Bronchial epithelial cell (primary cell): Measurements from ENCODE around the gene SLC39A6. TPM values are rescaled to one million over a fixed set of nuclear protein-coding genes. Genes with fewer than 3 reads are reported as not detected.

Source experiments
- DNase-seq: peaks from one replicate; pipeline ENCODE4 v3.0.0-alpha.2; 2010; ENCODE audit warnings: low read depth
- FAIRE-seq: peaks from 2 replicates; lab custom pipeline; 2011; peaks lifted over from hg19 to GRCh38; lab: Jason Lieb, UNC
- H3K27me3 ChIP-seq: 2 replicates; pipeline ENCODE4 v1.5.1; 2011; ENCODE audit warnings: low read length; ENCODE audit not compliant: control insufficient read depth, insufficient read depth
- H3K36me3 ChIP-seq: 2 replicates; pipeline ENCODE4 v1.5.1; 2011; ENCODE audit warnings: low read length; ENCODE audit not compliant: control insufficient read depth, insufficient read depth
- H3K4me3 ChIP-seq: 2 replicates; pipeline ENCODE4 v1.5.1; 2011; ENCODE audit warnings: mild to moderate bottlenecking, low read depth, low read length, control low read depth
- total RNA-seq: library from RNA; depleted of rRNA; stranded (reverse); fragments of >200 nt; gene quantifications from 2 replicates; pipeline ENCODE4 v1.2.1, GENCODE V29; 2014
- TF ChIP-seq, protein P1 (sequence below): IDR thresholded peaks from 2 replicates; pipeline ENCODE4 v1.5.1; 2011; ENCODE audit warnings: mild to moderate bottlenecking, moderate library complexity, low read length, control low read depth, inconsistent platforms; ENCODE audit not compliant: insufficient read depth, severe bottlenecking

SLC39A6 gene
- total RNA-seq, 1 donor from 2014 or later: 152 TPM

DNA sequence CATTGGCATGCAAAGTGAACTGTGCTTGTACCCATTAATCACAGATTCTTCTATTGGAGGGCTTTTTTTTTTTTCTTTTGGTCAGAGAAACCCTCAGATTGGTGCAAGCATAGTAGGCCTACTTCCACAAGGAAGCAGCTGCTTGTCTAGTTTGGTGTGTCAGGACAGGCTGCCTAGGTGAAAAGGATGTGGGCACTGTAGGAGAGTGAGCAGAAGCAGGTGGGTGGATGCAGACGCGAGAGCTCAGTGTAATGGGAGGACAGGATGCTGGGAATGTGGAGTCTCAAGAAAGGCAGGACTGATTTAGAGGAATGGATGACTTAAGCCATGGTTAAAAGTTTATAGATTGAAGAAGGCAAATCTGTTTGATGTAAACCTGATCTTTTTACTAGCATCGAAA is 3.6 kb upstream of the SLC39A6 start:
- DNase-seq (no peak), FAIRE-seq (no peak)
- Histone ChIP-seq H3K4me3 (no peak overlapping the region), H3K36me3 (peaks cover 2% of the 10 kb centered on the region), H3K27me3 (no peaks in the 10 kb centered on the region)
- TF ChIP-seq, protein P1, sequence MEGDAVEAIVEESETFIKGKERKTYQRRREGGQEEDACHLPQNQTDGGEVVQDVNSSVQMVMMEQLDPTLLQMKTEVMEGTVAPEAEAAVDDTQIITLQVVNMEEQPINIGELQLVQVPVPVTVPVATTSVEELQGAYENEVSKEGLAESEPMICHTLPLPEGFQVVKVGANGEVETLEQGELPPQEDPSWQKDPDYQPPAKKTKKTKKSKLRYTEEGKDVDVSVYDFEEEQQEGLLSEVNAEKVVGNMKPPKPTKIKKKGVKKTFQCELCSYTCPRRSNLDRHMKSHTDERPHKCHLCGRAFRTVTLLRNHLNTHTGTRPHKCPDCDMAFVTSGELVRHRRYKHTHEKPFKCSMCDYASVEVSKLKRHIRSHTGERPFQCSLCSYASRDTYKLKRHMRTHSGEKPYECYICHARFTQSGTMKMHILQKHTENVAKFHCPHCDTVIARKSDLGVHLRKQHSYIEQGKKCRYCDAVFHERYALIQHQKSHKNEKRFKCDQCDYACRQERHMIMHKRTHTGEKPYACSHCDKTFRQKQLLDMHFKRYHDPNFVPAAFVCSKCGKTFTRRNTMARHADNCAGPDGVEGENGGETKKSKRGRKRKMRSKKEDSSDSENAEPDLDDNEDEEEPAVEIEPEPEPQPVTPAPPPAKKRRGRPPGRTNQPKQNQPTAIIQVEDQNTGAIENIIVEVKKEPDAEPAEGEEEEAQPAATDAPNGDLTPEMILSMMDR: no peak

DNA sequence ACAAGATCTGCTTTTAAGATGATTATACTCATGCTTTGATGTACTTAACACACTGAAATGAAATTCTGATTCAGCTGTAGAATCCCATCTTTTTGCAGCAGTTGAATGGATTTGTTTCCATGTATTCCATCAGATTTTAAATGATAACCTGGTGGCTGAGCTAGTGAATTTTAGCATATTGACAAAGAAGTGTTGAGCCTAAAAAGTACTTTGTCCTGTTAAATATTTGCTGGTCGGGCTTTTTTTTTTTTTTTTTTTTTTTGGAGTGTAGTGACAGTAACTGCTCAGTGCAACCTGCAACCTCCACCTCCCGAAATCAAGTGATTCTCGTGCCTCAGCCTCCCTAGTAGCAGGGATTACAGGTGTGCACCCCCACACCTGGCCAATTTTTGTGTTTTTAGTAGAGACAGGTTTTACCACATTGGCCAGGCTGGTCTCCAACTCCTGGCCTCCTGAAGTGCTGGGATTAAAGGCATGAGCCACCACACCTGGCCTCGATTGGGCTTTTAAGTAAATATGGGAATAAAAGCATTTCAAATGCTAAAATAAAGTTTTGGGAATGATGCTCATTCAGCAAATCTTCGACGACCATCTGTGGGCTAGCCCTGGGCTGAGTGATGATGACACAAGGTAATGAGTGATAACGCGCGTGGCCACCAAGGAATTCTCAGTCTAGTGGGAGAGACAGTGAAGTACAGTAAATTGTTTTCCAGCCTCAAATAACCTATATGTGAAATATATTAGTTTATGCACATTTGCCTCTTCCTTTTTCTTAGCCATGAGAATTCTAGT is 2.7 kb upstream of the SLC39A6 start:
- Histone ChIP-seq H3K36me3 (peaks cover 2% of the 10 kb centered on the region), H3K4me3 (no peak overlapping the region), H3K27me3 (no peaks in the 10 kb centered on the region)
- no peak for DNase-seq
- TF ChIP-seq, protein P1: no peak
- no peak for FAIRE-seq

DNA sequence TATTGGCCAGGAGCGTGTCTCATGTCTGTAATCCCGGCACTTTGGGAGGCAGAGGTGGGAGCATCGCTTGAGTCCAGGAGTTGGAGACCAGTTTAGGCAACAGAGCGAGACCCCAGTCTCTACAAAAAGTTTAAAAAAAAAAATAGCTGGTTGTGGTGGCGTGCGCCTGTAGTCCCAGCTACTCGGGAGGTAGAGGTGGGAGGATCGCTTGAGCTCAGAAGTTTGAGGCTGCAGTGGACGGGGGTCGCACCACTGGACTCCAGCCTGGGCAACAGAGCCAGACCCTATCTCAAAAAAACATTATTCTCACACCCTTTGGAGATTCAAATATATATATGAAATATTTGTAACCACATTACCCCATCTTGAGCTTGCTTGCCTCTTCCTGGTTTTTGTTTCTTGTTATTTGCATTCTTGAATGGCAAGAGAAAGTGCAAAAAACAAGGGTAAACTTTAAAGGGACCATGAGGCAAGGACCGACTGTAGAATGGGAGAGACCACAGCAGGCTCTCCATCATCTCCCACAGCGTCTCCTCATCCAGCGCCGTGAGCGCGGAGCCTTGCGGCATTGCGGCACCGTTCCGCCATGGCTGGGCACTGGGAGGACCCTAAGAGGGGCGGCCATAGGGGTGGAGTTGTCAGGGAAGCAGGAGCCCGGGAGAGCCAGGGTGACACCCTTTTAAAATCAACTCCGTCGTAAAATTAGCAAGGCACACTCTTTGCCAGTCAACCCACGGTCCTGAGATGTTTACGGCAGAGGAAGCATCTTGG is 1.9 kb upstream of the SLC39A6 start:
- Histone ChIP-seq H3K27me3 (no peaks in the 10 kb centered on the region), H3K4me3 (peak overlapping the region; percentile 90), H3K36me3 (peaks cover 3% of the 10 kb centered on the region)
- DNase-seq (no peak), FAIRE-seq (no peak)
- TF ChIP-seq, protein P1: no peak

DNA sequence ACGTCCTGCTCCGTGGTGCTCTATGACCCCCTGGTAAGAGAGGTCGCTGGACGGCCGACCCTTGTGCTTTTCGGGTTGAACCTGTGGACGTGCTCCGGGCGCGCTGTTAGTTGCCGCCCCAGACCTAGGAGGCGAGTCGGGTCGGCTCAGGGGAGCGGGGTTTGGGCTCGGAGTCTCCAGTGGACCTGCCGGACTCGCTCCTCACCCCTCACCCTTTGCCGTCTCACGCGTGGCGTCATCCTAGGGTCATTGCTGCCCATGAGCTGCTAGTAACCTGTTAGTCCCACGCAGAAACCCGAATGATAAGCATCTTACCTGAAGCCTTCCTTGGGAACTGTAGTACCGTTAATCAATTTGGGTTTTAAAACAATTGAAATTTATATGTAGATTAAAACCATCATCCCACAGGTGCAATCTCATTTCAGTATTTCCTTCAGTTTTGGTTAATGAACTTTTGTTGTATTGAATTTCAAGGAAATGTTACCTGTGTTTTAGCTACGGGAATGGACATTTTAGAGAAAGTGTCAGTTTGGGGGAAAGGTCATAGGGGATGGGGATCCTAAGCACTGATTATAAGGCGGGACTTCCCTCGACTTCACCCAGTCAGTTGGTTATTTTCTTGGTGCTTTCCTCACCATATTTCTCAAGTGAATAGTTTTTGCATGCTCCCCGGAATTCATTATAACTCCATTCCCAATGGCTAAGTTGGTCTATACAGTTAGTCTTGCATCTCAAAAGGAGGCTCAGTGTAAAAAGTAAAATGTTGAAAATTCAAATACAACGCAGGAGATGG is 1.1 kb upstream of the SLC39A6 start:
- TF ChIP-seq, protein P1: no peak
- DNase-seq: no peak
- FAIRE-seq: no peak
- peaks cover 3% of the 10 kb centered on the region for H3K36me3 ChIP-seq
- H3K27me3 ChIP-seq: no peaks in the 10 kb centered on the region
- peak overlapping the region; percentile 90 for H3K4me3 ChIP-seq

DNA sequence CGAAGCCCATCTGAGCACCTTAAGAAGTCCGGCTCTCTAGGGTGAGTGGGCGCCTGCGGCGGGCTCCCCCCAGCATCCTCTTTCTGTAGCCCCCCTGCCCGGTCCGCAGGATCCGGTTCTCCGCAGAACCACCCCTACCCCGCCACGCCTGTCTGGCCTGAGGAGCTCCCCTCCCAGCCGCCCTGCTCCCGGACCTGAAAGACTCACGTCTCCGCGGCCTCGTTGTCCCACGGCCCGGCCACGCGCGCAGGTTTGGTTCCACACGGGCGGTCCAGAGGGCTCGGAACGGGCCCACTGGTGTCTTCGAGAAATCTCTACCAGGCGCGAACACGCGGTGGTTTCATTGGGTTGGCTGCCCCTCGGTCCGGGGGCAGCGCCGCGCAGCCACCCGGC is 237 bp downstream of the SLC39A6 start:
- Histone ChIP-seq H3K4me3 (peak overlapping the region; percentile 90), H3K36me3 (peaks cover 7% of the 10 kb centered on the region), H3K27me3 (no peaks in the 10 kb centered on the region)
- DNase-seq (no peak), FAIRE-seq (no peak)
- TF ChIP-seq, protein P1: no peak
